SU-DHL-6 (cell line): ENCODE results near the gene AKT3.
"Not testable (repeated sequence)": the region's sequence is repeated elsewhere in the genome, so short reads cannot be mapped to it uniquely, and the experiment has no call there.

Experiments
- H2AFZ ChIP-seq: fragments of 200-600 bp; sonication (generic); 2 replicates; pipeline ENCODE4 v1.6.1; 2014; ENCODE audit warnings: low read depth, mild to moderate bottlenecking, moderate library complexity, mixed read lengths, antibody characterized with exemption, low read length; ENCODE audit not compliant: severe bottlenecking
- H3F3A ChIP-seq: fragments of 200-600 bp; shearing (Covaris generic); 2 replicates; pipeline ENCODE4 v1.6.0; 2016; ENCODE audit warnings: antibody characterized with exemption, mild to moderate bottlenecking; ENCODE audit not compliant: insufficient read depth
- H3K27ac ChIP-seq: fragments of 200-600 bp; sonication (generic); 2 replicates; pipeline ENCODE4 v1.5.1; 2016; ENCODE audit warnings: low read depth, mild to moderate bottlenecking, low read length, moderate library complexity, mixed read lengths
- H3K27me3 ChIP-seq: fragments of 200-600 bp; sonication (generic), shearing (Covaris generic); 2 replicates; pipeline ENCODE4 v1.6.0; 2014; ENCODE audit warnings: mild to moderate bottlenecking, low read length
- H3K36me3 ChIP-seq: fragments of 200-600 bp; sonication (generic); 2 replicates; pipeline ENCODE4 v1.6.1; 2014; ENCODE audit warnings: mild to moderate bottlenecking, low read length, mixed read lengths
- H3K4me2 ChIP-seq: fragments of 300-600, 200-600 bp; shearing (Covaris generic), sonication (generic); 2 replicates; pipeline ENCODE4 v1.6.0; 2014; ENCODE audit warnings: low read length, low read depth, mild to moderate bottlenecking; ENCODE audit not compliant: poor library complexity, severe bottlenecking
- H3K4me3 ChIP-seq: fragments of 200-600 bp; sonication (generic); 2 replicates; pipeline ENCODE4 v1.5.1; 2014; ENCODE audit warnings: antibody characterized with exemption, low read length, mild to moderate bottlenecking, mixed read lengths; ENCODE audit not compliant: insufficient read depth, poor library complexity, severe bottlenecking
- H3K79me2 ChIP-seq: fragments of 200-600 bp; sonication (generic); 2 replicates; pipeline ENCODE4 v1.6.1; 2014; ENCODE audit warnings: mild to moderate bottlenecking, low read length, moderate library complexity; ENCODE audit not compliant: insufficient read depth
- H3K9ac ChIP-seq: fragments of 200-600 bp; sonication (generic); 2 replicates; pipeline ENCODE4 v1.7.0; 2014; ENCODE audit warnings: mild to moderate bottlenecking, low read length
- H3K9me2 ChIP-seq: fragments of 200-600 bp; sonication (generic); replicated peaks from 2 replicates; pipeline ENCODE4 v1.6.1; 2014; ENCODE audit warnings: low read length; ENCODE audit not compliant: insufficient read depth
- H3K9me3 ChIP-seq: fragments of 200-600 bp; sonication (generic); 2 replicates; pipeline ENCODE4 v1.6.1; 2014; ENCODE audit warnings: low read length, mixed read lengths; ENCODE audit not compliant: insufficient read depth
- H4K20me1 ChIP-seq: fragments of 200-600 bp; sonication (generic); 2 replicates; pipeline ENCODE4 v1.6.1; 2014; ENCODE audit warnings: low read depth, mild to moderate bottlenecking, antibody characterized with exemption, low read length, moderate library complexity, mixed read lengths
- CTCF ChIP-seq: fragments of 200-600 bp; sonication (generic); IDR thresholded peaks from one replicate; pipeline ENCODE4 v1.5.1; 2017; ENCODE audit warnings: antibody characterized with exemption, mild to moderate bottlenecking, low read length, moderate library complexity; ENCODE audit not compliant: insufficient read depth, poor library complexity, severe bottlenecking
- EZH2phosphoT487 ChIP-seq: fragments of 200-600 bp; sonication (generic), shearing (Covaris generic); conservative IDR thresholded peaks from 2 replicates; pipeline ENCODE4 v1.6.1; 2018; ENCODE audit warnings: mild to moderate bottlenecking, antibody characterized with exemption, low read length, moderate library complexity, mixed read lengths

The AKT3 gene

GRCh38 chr1:243657793-243658192 is 192.2 kb downstream of the AKT3 start:
- Histone ChIP-seq H3F3A (no peaks in the 10 kb centered on the region), H3K4me3 (no peak overlapping the region), H3K9me3 (no peaks in the 10 kb centered on the region), H3K79me2 (no peaks in the 10 kb centered on the region), H3K9ac (no peak overlapping the region), H4K20me1 (no peaks in the 10 kb centered on the region), H3K4me2 (no peak overlapping the region), H3K27me3 (no peaks in the 10 kb centered on the region), H3K9me2 (no peaks in the 10 kb centered on the region), H2AFZ (no peak overlapping the region), H3K36me3 (no peaks in the 10 kb centered on the region), H3K27ac (no peak overlapping the region)
- no peak for TF ChIP-seq EZH2phosphoT487
- TF ChIP-seq CTCF = no peak

GRCh38 chr1:243649530-243649929 is 200.5 kb downstream of the AKT3 start:
- not testable (repeated sequence) for H4K20me1 ChIP-seq, H3K79me2 ChIP-seq, H3K9ac ChIP-seq, H3K4me2 ChIP-seq, H3K36me3 ChIP-seq, H3K27ac ChIP-seq, H3K9me3 ChIP-seq, H3K27me3 ChIP-seq, H3F3A ChIP-seq, H2AFZ ChIP-seq, H3K4me3 ChIP-seq, H3K9me2 ChIP-seq

- Histone ChIP-seq H2AFZ (no peak overlapping the region), H3K4me2 (no peak overlapping the region), H3K36me3 (no peaks in the 10 kb centered on the region), H3K4me3 (no peak overlapping the region), H3K27me3 (no peaks in the 10 kb centered on the region), H3F3A (no peaks in the 10 kb centered on the region), H3K9me3 (no peaks in the 10 kb centered on the region), H3K79me2 (no peaks in the 10 kb centered on the region), H3K27ac (no peak overlapping the region), H3K9ac (no peak overlapping the region), H3K9me2 (no peaks in the 10 kb centered on the region), H4K20me1 (no peaks in the 10 kb centered on the region)
- no peak for TF ChIP-seq EZH2phosphoT487
- no peak for TF ChIP-seq CTCF
Observed at GRCh38 chr1:243646841-243647240, 203.2 kb downstream of the AKT3 start.

- TF ChIP-seq CTCF (no peak), EZH2phosphoT487 (no peak)
- Histone ChIP-seq H3K9me3 (no peaks in the 10 kb centered on the region), H3K27me3 (no peaks in the 10 kb centered on the region), H3K4me3 (no peak overlapping the region), H3K9me2 (no peaks in the 10 kb centered on the region), H3K79me2 (no peaks in the 10 kb centered on the region), H3K36me3 (no peaks in the 10 kb centered on the region), H3K27ac (no peak overlapping the region), H3K4me2 (no peak overlapping the region), H4K20me1 (no peaks in the 10 kb centered on the region), H3K9ac (no peak overlapping the region), H3F3A (no peaks in the 10 kb centered on the region), H2AFZ (no peak overlapping the region)
Observed at GRCh38 chr1:243645281-243645680, 204.8 kb downstream of the AKT3 start.
